ENCODE results near the gene NDUFAF2. TPM values are rescaled to one million over a fixed set of nuclear protein-coding genes. Genes with fewer than 3 reads are reported as not detected.

Gene NDUFAF2
- total and polyA plus RNA-seq, 10 of the 15 experiments (the other 5 are each of a cell fraction or from before 2014, with no cell fraction given), result 22.4 to 121 (median 65.3) TPM

DNA sequence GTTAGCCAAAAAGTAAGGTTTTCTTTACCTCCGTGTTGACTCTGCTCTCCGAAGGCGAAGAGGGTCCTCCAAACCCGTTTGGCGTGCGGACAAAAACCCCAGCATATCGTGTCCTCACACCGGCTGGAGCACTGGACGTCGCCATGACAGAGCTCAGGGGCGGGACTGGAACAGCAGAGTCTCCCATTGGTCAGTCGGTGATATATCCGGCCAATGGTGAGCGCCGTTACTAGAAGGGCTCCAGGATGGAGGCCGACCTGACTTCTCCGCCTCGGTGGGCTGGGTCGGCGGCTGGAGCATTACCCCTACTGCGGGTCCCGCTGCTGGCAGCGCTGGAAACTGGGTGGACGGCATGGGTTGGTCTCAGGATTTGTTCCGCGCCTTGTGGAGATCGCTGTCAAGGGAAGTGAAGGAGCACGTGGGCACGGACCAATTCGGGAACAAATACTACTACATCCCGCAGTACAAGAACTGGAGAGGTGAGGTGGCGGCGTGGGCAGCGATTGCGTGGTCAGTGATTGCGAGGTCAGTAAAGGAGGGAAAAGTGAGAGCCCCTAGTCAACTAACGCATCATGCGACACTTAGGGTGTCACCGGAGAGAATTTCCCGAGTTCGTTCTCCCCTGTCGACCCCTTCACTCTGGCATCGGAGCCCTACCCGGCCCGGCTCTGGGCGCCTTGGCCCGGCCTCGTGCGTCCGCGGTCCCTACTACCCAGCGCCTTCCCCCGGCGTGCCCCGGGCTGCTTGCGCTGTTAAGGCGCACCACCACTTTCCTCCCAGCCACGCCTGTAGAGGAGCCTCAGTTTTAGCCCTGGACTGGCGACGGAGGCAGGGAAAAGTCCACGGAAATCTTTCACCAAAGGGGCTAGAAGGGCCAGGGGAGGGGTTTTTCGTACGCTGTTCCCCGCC, at the start of gene NDUFAF2, which contains the start of gene ERCC8 (continued):
- TF ChIP-seq, protein P1, sequence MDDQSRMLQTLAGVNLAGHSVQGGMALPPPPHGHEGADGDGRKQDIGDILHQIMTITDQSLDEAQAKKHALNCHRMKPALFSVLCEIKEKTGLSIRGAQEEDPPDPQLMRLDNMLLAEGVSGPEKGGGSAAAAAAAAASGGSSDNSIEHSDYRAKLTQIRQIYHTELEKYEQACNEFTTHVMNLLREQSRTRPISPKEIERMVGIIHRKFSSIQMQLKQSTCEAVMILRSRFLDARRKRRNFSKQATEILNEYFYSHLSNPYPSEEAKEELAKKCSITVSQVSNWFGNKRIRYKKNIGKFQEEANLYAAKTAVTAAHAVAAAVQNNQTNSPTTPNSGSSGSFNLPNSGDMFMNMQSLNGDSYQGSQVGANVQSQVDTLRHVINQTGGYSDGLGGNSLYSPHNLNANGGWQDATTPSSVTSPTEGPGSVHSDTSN (IDR thresholded peaks at IDR 0.05; ENCODE audit: insufficient replicate concordance, low read depth, low read length), result no peak
- TF ChIP-seq, protein P2, sequence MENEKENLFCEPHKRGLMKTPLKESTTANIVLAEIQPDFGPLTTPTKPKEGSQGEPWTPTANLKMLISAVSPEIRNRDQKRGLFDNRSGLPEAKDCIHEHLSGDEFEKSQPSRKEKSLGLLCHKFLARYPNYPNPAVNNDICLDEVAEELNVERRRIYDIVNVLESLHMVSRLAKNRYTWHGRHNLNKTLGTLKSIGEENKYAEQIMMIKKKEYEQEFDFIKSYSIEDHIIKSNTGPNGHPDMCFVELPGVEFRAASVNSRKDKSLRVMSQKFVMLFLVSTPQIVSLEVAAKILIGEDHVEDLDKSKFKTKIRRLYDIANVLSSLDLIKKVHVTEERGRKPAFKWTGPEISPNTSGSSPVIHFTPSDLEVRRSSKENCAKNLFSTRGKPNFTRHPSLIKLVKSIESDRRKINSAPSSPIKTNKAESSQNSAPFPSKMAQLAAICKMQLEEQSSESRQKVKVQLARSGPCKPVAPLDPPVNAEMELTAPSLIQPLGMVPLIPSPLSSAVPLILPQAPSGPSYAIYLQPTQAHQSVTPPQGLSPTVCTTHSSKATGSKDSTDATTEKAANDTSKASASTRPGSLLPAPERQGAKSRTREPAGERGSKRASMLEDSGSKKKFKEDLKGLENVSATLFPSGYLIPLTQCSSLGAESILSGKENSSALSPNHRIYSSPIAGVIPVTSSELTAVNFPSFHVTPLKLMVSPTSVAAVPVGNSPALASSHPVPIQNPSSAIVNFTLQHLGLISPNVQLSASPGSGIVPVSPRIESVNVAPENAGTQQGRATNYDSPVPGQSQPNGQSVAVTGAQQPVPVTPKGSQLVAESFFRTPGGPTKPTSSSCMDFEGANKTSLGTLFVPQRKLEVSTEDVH (IDR thresholded peaks at IDR 0.05; ENCODE audit: low read depth, partially characterized antibody), result no peak
- TF ChIP-seq EED (IDR thresholded peaks at IDR 0.05; ENCODE audit: low read depth) (peak; percentile 30; the same call in 1 of the 2 replicates), MEF2B (IDR thresholded peaks at IDR 0.05; ENCODE audit: partially characterized antibody, poor library complexity, severe bottlenecking) (peak; percentile 26), SIN3A (IDR thresholded peaks at IDR 0.05; ENCODE audit: low read depth, low read length) (peak; percentile 82), MYC (IDR thresholded peaks at IDR 0.05; ENCODE audit: insufficient read depth, insufficient read length, insufficient replicate concordance, low read length, severe bottlenecking) (peak; percentile 60), YBX1 (IDR thresholded peaks at IDR 0.05) (no peak), ZNF207 (IDR thresholded peaks at IDR 0.05; ENCODE audit: borderline replicate concordance) (no peak), KLF5 (IDR thresholded peaks at IDR 0.05; ENCODE audit: partially characterized antibody) (peak; percentile 59), HCFC1 (IDR thresholded peaks at IDR 0.05; ENCODE audit: low read length) (peak; percentile 52), HDGF (IDR thresholded peaks at IDR 0.05) (0 out of 2 replicates have a peak, but pooled peaks have one; percentile 57), POLR2AphosphoS5 (IDR thresholded peaks at IDR 0.05; ENCODE audit: low read length) (peak; percentile 78; the same call in 1 of the 2 replicates), EGR1 (IDR thresholded peaks at IDR 0.05; ENCODE audit: borderline replicate concordance in 1 of 2, low read depth in 2 of 2, low read length in 2 of 2) (peak in 1 of 2 experiments; percentile 20; a peak in 1 of 3 replicates), FOS (IDR thresholded peaks at IDR 0.05; ENCODE audit: borderline replicate concordance, extremely low read depth, insufficient read length) (peak; percentile 44), LARP7 (IDR thresholded peaks at IDR 0.05) (peak; percentile 48; the same call in 1 of the 2 replicates), PML (IDR thresholded peaks at IDR 0.05; ENCODE audit: low read length) (peak; percentile 44; the same call in 1 of the 2 replicates), EZH2 (IDR thresholded peaks at IDR 0.05; ENCODE audit: borderline replicate concordance, control insufficient read depth, low read depth, low read length) (no peak), CREM (IDR thresholded peaks at IDR 0.05; ENCODE audit: low read depth) (peak; percentile 15; the same call in 1 of the 2 replicates), CHD2 (IDR thresholded peaks at IDR 0.05; ENCODE audit: borderline replicate concordance, low read depth, low read length) (peak; percentile 40; the same call in 1 of the 2 replicates), SMAD1 (IDR thresholded peaks at IDR 0.05; ENCODE audit: low read depth, partially characterized antibody) (no peak), IKZF2 (IDR thresholded peaks at IDR 0.05) (0 out of 4 replicates have a peak, but pooled peaks of 1 of the 2 experiments have one; percentile 23), POU2F2 (IDR thresholded peaks at IDR 0.05; ENCODE audit: borderline replicate concordance, low read depth, low read length) (no peak), RAD51 (IDR thresholded peaks at IDR 0.05) (0 out of 2 replicates have a peak, but pooled peaks have one; percentile 32)
- TF ChIP-seq, protein P3, sequence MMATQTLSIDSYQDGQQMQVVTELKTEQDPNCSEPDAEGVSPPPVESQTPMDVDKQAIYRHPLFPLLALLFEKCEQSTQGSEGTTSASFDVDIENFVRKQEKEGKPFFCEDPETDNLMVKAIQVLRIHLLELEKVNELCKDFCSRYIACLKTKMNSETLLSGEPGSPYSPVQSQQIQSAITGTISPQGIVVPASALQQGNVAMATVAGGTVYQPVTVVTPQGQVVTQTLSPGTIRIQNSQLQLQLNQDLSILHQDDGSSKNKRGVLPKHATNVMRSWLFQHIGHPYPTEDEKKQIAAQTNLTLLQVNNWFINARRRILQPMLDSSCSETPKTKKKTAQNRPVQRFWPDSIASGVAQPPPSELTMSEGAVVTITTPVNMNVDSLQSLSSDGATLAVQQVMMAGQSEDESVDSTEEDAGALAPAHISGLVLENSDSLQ (IDR thresholded peaks at IDR 0.05), result peak; percentile 33; the same call in 1 of the 2 replicates
